Measurements from ENCODE around the gene TRIO. TPM values are rescaled to one million over a fixed set of nuclear protein-coding genes. Genes with fewer than 3 reads are reported as not detected.

The TRIO gene
- total RNA-seq, 1 donor from 2014 or later = 200 TPM

DNA sequence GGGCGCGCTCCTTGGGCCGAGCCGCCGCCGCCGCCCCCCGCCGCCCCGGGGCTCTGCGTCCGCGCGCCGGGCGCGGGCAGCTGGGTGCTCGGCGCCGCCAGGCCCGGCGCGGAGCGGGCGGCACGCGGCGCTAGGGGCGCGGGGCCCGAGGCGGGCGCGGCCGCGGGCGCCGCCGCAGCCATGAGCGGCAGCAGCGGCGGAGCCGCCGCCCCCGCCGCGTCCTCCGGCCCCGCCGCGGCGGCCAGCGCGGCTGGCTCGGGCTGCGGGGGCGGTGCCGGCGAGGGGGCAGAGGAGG, 351 bp downstream of the TRIO start:
- Mint-ChIP-seq H3K27ac (ENCODE audit: unreplicated experiment) (no peak overlapping the region), H3K27me3 (ENCODE audit: low read depth) (no peaks in the 10 kb centered on the region), H3K9me3 (ENCODE audit: low read depth) (no peaks in the 10 kb centered on the region), H3K36me3 (ENCODE audit: low read depth) (no peaks in the 10 kb centered on the region), H3K4me3 (ENCODE audit: unreplicated experiment) (no peak overlapping the region), H3K4me1 (ENCODE audit: low read depth) (peaks cover 61% of the 10 kb centered on the region)
- no peak for DNase-seq (ENCODE audit: low spot score)
- TF ChIP-seq, protein P1, sequence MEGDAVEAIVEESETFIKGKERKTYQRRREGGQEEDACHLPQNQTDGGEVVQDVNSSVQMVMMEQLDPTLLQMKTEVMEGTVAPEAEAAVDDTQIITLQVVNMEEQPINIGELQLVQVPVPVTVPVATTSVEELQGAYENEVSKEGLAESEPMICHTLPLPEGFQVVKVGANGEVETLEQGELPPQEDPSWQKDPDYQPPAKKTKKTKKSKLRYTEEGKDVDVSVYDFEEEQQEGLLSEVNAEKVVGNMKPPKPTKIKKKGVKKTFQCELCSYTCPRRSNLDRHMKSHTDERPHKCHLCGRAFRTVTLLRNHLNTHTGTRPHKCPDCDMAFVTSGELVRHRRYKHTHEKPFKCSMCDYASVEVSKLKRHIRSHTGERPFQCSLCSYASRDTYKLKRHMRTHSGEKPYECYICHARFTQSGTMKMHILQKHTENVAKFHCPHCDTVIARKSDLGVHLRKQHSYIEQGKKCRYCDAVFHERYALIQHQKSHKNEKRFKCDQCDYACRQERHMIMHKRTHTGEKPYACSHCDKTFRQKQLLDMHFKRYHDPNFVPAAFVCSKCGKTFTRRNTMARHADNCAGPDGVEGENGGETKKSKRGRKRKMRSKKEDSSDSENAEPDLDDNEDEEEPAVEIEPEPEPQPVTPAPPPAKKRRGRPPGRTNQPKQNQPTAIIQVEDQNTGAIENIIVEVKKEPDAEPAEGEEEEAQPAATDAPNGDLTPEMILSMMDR (IDR thresholded peaks at IDR 0.05) = no peak

DNA sequence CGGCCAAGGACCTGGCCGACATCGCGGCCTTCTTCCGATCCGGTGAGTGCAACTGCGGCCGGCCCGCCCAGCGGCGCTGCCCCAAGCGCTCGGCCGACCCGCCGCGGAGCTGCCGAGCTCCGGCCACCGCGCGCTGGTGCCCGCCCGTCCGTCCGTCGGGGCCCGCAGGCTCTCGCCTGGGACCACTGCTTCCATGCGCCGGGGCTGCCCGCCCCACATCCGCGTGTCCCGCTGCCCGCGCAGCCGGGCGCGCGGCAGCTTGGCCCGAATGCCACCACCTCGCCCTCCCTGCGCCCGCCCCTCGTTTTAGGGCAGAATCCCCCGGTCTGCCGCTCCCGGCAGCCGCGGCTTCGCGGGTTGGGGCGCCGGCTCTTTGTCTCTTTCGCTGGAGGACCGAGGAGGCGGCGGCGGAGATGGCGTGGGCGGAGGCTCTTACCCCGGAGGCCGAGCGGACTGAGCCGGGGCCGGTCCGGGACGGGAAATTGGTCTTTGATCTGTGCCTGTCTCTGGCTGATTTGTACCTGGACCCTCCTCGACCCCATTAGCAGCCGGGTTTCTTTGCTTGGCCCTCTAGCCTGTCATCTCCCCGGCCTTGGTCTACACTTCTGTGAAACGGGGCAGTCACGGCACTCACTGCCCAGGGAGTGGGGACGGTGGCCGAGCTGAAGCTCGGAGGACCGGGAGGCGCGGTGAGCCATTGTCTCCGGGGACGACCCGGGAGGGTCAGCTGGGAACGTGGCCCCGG, 871 bp downstream of the TRIO start:
- TF ChIP-seq, protein P1 (IDR thresholded peaks at IDR 0.05) = peak; percentile 5
- H3K4me3 Mint-ChIP-seq (ENCODE audit: unreplicated experiment) = peak overlapping the region; percentile 77
- peak overlapping the region; percentile 92 for H3K27ac Mint-ChIP-seq (ENCODE audit: unreplicated experiment)
- H3K9me3 Mint-ChIP-seq (ENCODE audit: low read depth) = no peaks in the 10 kb centered on the region
- no peaks in the 10 kb centered on the region for H3K36me3 Mint-ChIP-seq (ENCODE audit: low read depth)
- H3K27me3 Mint-ChIP-seq (ENCODE audit: low read depth) = no peaks in the 10 kb centered on the region
- peaks cover 66% of the 10 kb centered on the region for H3K4me1 Mint-ChIP-seq (ENCODE audit: low read depth)
- no peak for DNase-seq (ENCODE audit: low spot score)

DNA sequence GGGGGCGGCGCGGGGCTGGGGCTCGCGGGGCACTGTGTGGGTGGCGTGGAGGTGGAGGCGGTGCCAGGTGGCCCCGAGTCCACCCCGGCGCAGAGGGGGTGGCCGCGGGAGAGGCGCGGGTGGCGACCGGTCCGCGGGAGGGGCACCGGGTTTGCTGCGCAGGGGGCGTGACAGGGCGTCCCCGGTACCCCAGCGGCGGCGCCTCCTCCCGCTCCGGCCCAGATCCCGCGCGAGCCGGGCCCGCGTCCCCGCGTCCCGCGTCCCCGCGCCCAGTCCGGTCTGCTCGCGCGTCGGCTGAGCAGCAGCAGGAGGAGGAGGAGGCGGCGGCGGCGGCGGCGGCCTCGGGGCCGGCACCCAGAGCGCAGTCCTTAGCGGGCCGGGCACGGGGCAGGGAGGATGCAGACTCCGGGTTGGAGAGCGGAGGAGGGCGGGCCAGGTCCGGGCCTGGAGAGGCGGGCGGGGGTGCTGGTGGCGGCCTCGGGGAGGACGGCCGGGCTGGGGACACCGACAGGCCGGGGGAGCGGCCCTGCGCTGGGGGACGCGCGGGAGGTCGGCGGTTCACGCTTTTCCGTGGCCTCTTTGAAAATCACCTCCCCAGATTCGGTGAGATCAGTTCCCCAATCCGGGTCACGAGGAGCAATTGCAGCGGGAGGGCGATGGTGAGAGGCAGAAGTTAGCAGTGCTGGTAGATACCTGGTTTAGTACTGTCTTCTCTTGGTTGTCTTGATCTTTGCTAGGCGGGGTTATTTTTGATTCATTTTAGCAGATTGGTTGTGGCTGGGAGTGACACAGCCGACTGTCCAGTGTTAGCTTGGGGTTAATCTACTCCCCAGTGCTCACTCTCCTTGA, 1.7 kb downstream of the TRIO start:
- Mint-ChIP-seq H3K4me3 (ENCODE audit: unreplicated experiment) (peak overlapping the region; percentile 77), H3K27me3 (ENCODE audit: low read depth) (no peaks in the 10 kb centered on the region), H3K27ac (ENCODE audit: unreplicated experiment) (peak overlapping the region; percentile 92), H3K36me3 (ENCODE audit: low read depth) (no peaks in the 10 kb centered on the region), H3K9me3 (ENCODE audit: low read depth) (no peaks in the 10 kb centered on the region), H3K4me1 (ENCODE audit: low read depth) (peaks cover 68% of the 10 kb centered on the region)
- DNase-seq (ENCODE audit: low spot score) = no peak
- TF ChIP-seq, protein P1 (IDR thresholded peaks at IDR 0.05) = peak; percentile 7

DNA sequence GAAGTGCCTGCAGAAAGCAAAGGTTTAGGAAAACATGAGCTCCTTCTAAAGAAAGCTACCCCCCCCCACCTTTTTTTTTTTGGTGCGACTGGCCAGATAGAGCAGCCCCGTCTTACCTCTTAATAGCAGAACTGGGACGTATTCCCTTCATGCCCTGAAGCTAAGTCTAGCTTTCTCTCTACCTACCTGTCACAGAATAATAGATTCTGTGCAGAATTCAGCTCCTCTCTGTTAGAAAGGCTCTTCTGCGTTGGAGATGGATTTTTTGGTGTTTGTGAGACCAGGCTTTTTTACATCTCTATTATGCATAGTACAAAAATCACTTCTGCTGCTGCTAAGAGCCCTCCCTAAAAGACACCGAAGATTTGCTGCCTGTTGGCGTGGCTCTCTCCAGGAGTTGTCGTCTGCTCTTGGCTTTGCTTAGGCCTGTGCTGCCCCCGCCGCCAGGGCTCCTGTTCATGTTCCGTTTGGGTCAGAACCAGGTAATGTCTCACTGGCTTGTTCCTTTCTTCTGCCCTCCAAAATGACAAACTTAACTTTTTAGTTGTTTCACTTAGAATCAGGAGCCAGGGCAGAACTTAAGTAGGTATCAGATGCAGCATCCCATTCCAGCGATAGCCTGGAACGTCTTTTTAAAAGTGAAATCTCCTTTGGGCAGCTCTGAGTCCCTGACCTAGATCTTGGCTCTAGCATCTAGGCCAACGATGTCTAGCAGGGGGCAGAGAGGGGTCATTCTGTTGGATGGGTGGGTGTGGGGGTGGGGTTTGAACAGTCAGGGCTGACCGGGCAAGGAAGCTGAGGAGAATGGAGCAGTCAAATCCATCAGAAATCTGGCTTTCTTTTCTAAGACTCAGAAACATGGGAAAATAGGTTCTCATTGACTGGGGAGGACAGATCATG, 2.5 kb downstream of the TRIO start:
- H3K4me3 Mint-ChIP-seq (ENCODE audit: unreplicated experiment) = peak overlapping the region; percentile 77
- TF ChIP-seq, protein P1 (IDR thresholded peaks at IDR 0.05) = no peak
- no peaks in the 10 kb centered on the region for H3K27me3 Mint-ChIP-seq (ENCODE audit: low read depth)
- H3K4me1 Mint-ChIP-seq (ENCODE audit: low read depth) = peaks cover 72% of the 10 kb centered on the region
- no peaks in the 10 kb centered on the region for H3K36me3 Mint-ChIP-seq (ENCODE audit: low read depth)
- no peaks in the 10 kb centered on the region for H3K9me3 Mint-ChIP-seq (ENCODE audit: low read depth)
- no peak for DNase-seq (ENCODE audit: low spot score)
- peak overlapping the region; percentile 83 for H3K27ac Mint-ChIP-seq (ENCODE audit: unreplicated experiment)

DNA sequence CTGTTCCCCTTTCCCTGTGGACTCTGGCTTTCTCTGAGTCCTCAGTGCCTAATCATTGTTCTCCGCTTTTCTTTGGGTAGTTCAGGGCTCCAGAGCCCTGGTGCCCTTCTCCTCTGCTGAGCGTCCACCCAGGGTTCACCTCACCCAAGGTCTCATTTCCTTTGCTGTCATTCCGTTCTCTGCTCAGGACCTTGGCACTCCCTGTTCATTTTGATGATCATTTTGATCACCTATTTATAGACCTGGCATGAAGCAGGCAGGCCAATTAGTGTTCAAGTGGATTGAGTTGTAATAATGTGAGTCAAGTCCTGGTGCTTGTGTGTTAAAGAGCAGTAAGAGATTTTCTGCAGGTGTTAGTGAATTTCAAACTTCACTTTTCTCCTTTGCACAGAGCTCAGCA, 3.6 kb downstream of the TRIO start:
- H3K36me3 Mint-ChIP-seq (ENCODE audit: low read depth) = no peaks in the 10 kb centered on the region
- peaks cover 74% of the 10 kb centered on the region for H3K4me1 Mint-ChIP-seq (ENCODE audit: low read depth)
- DNase-seq (ENCODE audit: low spot score) = no peak
- TF ChIP-seq, protein P1 (IDR thresholded peaks at IDR 0.05) = no peak
- no peaks in the 10 kb centered on the region for H3K9me3 Mint-ChIP-seq (ENCODE audit: low read depth)
- H3K27me3 Mint-ChIP-seq (ENCODE audit: low read depth) = no peaks in the 10 kb centered on the region
- H3K27ac Mint-ChIP-seq (ENCODE audit: unreplicated experiment) = peak overlapping the region; percentile 83
- peak overlapping the region; percentile 77 for H3K4me3 Mint-ChIP-seq (ENCODE audit: unreplicated experiment)

Data from chondrocyte (in vitro differentiated cells).